Measurements from ENCODE around the gene TNFAIP8L1. TPM values are rescaled to one million over a fixed set of nuclear protein-coding genes. Genes with fewer than 3 reads are reported as not detected.

Gene TNFAIP8L1
- total RNA-seq, 1 donor from 2014 or later, result 8.9 TPM

GRCh38 chr19:4652075-4652474, 12.8 kb downstream of the TNFAIP8L1 start:
- peaks cover 5% of the 10 kb centered on the region for H3K36me3 Mint-ChIP-seq
- no peak overlapping the region for H3K27ac Mint-ChIP-seq

GRCh38 chr19:4653793-4654436, 14.6 kb downstream of the TNFAIP8L1 start:
- H3K9me3 Mint-ChIP-seq, result no peaks in the 10 kb centered on the region
- H3K27me3 Mint-ChIP-seq, result no peaks in the 10 kb centered on the region
- no peak overlapping the region for H3K4me3 Mint-ChIP-seq
- no peak for DNase-seq (ENCODE audit: extremely low spot score, unreplicated experiment)
- TF ChIP-seq CTCF (conservative IDR thresholded peaks at IDR 0.05), result no peak
- H3K36me3 Mint-ChIP-seq, result peaks cover 5% of the 10 kb centered on the region
- no peak overlapping the region for H3K27ac Mint-ChIP-seq
- H3K4me1 Mint-ChIP-seq (ENCODE audit: unreplicated experiment), result peaks cover 9% of the 10 kb centered on the region

More at GRCh38 chr19:4652075-4652474, 12.8 kb downstream of the TNFAIP8L1 start:
- no peaks in the 10 kb centered on the region for H3K9me3 Mint-ChIP-seq
- H3K4me1 Mint-ChIP-seq (ENCODE audit: unreplicated experiment), result peaks cover 9% of the 10 kb centered on the region
- no peak for TF ChIP-seq CTCF (conservative IDR thresholded peaks at IDR 0.05)
- H3K27me3 Mint-ChIP-seq, result no peaks in the 10 kb centered on the region
- no peak for DNase-seq (ENCODE audit: extremely low spot score, unreplicated experiment)
- no peak overlapping the region for H3K4me3 Mint-ChIP-seq

DNA sequence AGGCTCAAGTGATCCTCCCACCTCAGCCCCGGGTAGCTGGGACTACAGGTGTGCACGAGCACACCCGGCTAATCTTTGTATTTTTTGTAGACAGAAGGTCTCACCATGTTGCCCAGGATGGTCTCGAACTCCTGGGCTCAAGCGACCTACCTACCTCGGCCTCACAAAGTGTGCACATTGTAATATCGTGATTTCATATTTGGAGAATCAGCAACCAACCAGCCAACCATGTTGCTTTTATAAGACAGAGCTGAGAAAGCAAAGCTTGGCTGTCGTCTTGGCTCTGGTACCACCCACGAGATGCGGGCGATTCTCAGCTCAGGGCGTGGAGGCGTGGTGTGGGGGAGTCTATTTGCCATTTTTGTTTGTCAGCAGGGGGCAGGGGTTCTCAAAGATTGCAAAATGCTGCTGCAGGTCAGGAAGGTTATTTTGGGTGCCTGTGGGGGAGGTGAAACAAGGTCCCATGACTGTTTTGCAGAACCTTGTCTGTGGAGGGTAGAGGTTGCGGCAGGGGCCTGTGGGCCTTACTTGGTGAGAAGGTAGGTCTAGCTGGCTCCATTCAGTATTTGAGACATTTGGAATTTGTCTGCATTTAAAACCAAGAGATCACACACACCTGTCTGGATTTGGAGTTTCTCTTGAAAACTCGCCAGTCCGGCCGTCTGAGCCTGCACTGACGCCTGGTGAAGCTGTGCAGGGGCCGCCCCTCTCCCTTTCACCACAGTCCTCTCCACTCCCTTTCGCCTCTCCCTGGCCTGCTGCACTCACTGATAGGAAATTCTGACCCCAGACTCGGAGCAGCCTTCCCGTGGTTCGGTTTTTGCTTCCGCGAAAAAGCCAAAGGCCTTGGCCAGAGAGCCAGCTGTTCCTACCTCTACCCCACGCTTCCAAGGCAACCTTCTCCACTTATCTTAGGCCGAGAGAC, 15.4 kb downstream of the TNFAIP8L1 start:
- peaks cover 7% of the 10 kb centered on the region for H3K36me3 Mint-ChIP-seq
- H3K4me3 Mint-ChIP-seq, result no peak overlapping the region
- H3K9me3 Mint-ChIP-seq, result no peaks in the 10 kb centered on the region
- DNase-seq (ENCODE audit: extremely low spot score, unreplicated experiment), result no peak
- H3K27me3 Mint-ChIP-seq, result no peaks in the 10 kb centered on the region
- no peak for TF ChIP-seq CTCF (conservative IDR thresholded peaks at IDR 0.05)
- peaks cover 9% of the 10 kb centered on the region for H3K4me1 Mint-ChIP-seq (ENCODE audit: unreplicated experiment)
- H3K27ac Mint-ChIP-seq, result peak overlapping the region; percentile 31

DNA sequence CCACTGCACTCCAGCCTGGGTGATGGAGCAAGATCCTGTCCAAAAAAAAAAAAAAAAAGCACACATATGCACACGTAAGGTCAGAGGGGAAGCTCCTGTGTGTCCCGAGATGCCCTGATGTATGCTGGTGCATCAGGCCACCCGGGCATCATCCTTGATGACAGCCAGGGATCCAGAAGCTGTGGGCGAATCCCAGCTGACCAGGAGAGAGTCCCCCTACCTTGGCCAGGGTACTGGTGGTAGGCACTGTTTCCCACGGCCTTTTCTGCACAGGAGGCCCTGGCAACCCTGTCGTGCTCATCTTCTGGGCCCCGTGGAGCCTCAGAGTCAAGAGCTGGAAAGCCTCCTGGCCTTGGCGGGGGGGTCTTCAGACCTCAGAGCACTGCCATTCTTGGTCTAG, 16.8 kb downstream of the TNFAIP8L1 start:
- Mint-ChIP-seq H3K4me1 (ENCODE audit: unreplicated experiment) (peaks cover 9% of the 10 kb centered on the region), H3K36me3 (peaks cover 10% of the 10 kb centered on the region), H3K27ac (no peak overlapping the region), H3K4me3 (no peak overlapping the region), H3K9me3 (no peaks in the 10 kb centered on the region), H3K27me3 (no peaks in the 10 kb centered on the region)
- TF ChIP-seq CTCF (conservative IDR thresholded peaks at IDR 0.05), result no peak
- no peak for DNase-seq (ENCODE audit: extremely low spot score, unreplicated experiment)

- Mint-ChIP-seq H3K36me3 (peaks cover 13% of the 10 kb centered on the region), H3K27me3 (no peaks in the 10 kb centered on the region), H3K9me3 (no peaks in the 10 kb centered on the region), H3K27ac (no peak overlapping the region), H3K4me1 (ENCODE audit: unreplicated experiment) (peaks cover 9% of the 10 kb centered on the region), H3K4me3 (no peak overlapping the region)
- DNase-seq (ENCODE audit: extremely low spot score, unreplicated experiment), result no peak
- no peak for TF ChIP-seq CTCF (conservative IDR thresholded peaks at IDR 0.05)
Observed at GRCh38 chr19:4657262-4657661, 17.9 kb downstream of the TNFAIP8L1 start.

Measured in type B pancreatic cell (in vitro differentiated cells).